SK-N-SH (cell line): ENCODE results near the gene AKR1C3. TPM values are rescaled to one million over a fixed set of nuclear protein-coding genes. Genes with fewer than 3 reads are reported as not detected.

Experiments used
- CTCF ChIA-PET: fragments of 300-600, 350-600 bp; formaldehyde crosslinking; extraction: SDS; loops from one replicate; lab custom pipeline; 2021; lab: Yijun Ruan, JAX
- POLR2A ChIA-PET: fragments of 350-600 bp; sonication (Branson Sonifier 250); formaldehyde crosslinking; extraction: SDS; loops from one replicate; lab custom pipeline; 2020; ENCODE audit warnings: antibody characterized with exemption, inconsistent platforms; lab: Yijun Ruan, JAX
- DNase-seq: peaks from one replicate; pipeline ENCODE4 v3.0.0; 2012
- H2AFZ ChIP-seq: fragments of 200-600 bp; sonication (generic); 2 replicates; pipeline ENCODE4 v1.8.1; 2016; ENCODE audit warnings: antibody characterized with exemption, mild to moderate bottlenecking, low read depth
- H3F3A ChIP-seq: fragments of 200-600 bp; sonication (generic); replicated peaks from 2 replicates; pipeline ENCODE3; 2016; ENCODE audit warnings: antibody characterized with exemption, mild to moderate bottlenecking; ENCODE audit not compliant: insufficient read depth
- H3K27ac ChIP-seq, 2 experiments: fragments of 200-500 bp in 1 of 2; fragments of 200-600 bp in 1 of 2; sonication (Bioruptor generic) in 1 of 2; sonication (generic), shearing (Covaris generic) in 1 of 2; 2 replicates each; pipeline versions ENCODE4 v1.5.1 to v1.6.1; 2014 to 2016; ENCODE audit warnings: low read depth in 2 of 2, inconsistent platforms in 1 of 2, low read length in 1 of 2, mild to moderate bottlenecking in 1 of 2, mixed read lengths in 1 of 2
- H3K27me3 ChIP-seq: fragments of 200-600 bp; sonication (generic), shearing (Covaris generic); 2 replicates; pipeline ENCODE4 v1.6.1; 2016; ENCODE audit warnings: mixed run types; ENCODE audit not compliant: insufficient read depth
- H3K36me3 ChIP-seq, 2 experiments: fragments of 200-500 bp in 1 of 2; fragments of 200-600 bp in 1 of 2; sonication (Bioruptor generic) in 1 of 2; sonication (generic) in 1 of 2; replicated peaks in 1 of 2; 2 replicates each; pipeline versions ENCODE3 to v1.5.1; 2014 to 2016; ENCODE audit warnings: low read length in 1 of 2, mild to moderate bottlenecking in 1 of 2; ENCODE audit not compliant: insufficient read depth in 2 of 2, control insufficient read depth in 1 of 2
- H3K4me1 ChIP-seq, 2 experiments: fragments of 200-500 bp in 1 of 2; fragments of 200-600 bp in 1 of 2; sonication (Bioruptor generic) in 1 of 2; sonication (generic), shearing (Covaris generic) in 1 of 2; 2 replicates each; pipeline versions ENCODE4 v1.5.1 to v1.6.1; 2014 to 2016; ENCODE audit warnings: low read depth in 1 of 2, low read length in 1 of 2, mixed run types in 1 of 2; ENCODE audit not compliant: insufficient read depth in 2 of 2, control insufficient read depth in 1 of 2
- H3K4me2 ChIP-seq: fragments of 200-600 bp; sonication (generic), shearing (Covaris generic); 2 replicates; pipeline ENCODE4 v1.6.1; 2017; ENCODE audit warnings: mixed run types
- H3K4me3 ChIP-seq, 2 experiments: fragments of 200-500 bp in 1 of 2; fragments of 200-600 bp in 1 of 2; sonication (Bioruptor generic) in 1 of 2; sonication (generic), shearing (Covaris generic) in 1 of 2; 2 replicates each; pipeline versions ENCODE4 v1.5.1 to v1.8.1; 2014 to 2016; ENCODE audit warnings: low read depth in 2 of 2, inconsistent platforms in 1 of 2, low read length in 1 of 2, mild to moderate bottlenecking in 1 of 2, mixed read lengths in 1 of 2, moderate library complexity in 1 of 2
- H3K79me2 ChIP-seq: fragments of 200-600 bp; sonication (generic); 2 replicates; pipeline ENCODE4 v1.8.1; 2017; ENCODE audit warnings: mild to moderate bottlenecking; ENCODE audit not compliant: insufficient read depth
- H3K9ac ChIP-seq: fragments of 200-600 bp; sonication (generic); 2 replicates; pipeline ENCODE4 v1.6.1; 2017; ENCODE audit warnings: mixed run types
- H3K9me2 ChIP-seq: fragments of 200-600 bp; sonication (generic); 2 replicates; pipeline ENCODE4 v1.6.1; 2017; ENCODE audit warnings: mixed run types
- H3K9me3 ChIP-seq: fragments of 200-600 bp; sonication (generic); 2 replicates; pipeline ENCODE4 v1.6.1; 2017; ENCODE audit warnings: mixed run types, mild to moderate bottlenecking, moderate library complexity
- H4K20me1 ChIP-seq: fragments of 200-600 bp; sonication (generic); 2 replicates; pipeline ENCODE4 v1.6.1; 2017; ENCODE audit warnings: mild to moderate bottlenecking, mixed run types; ENCODE audit not compliant: insufficient read depth
- EZH2phosphoT487 ChIP-seq: fragments of 200-600 bp; sonication (generic); IDR thresholded peaks from 2 replicates; pipeline ENCODE4 v1.6.1; 2017; ENCODE audit warnings: low read depth, mixed run types, mild to moderate bottlenecking, antibody characterized with exemption, moderate library complexity, borderline replicate concordance
- FOSL2 ChIP-seq: IDR thresholded peaks from 2 replicates; pipeline ENCODE4 v1.4.0; 2012; ENCODE audit warnings: low read depth, mild to moderate bottlenecking, moderate library complexity, borderline replicate concordance
- FOXM1 ChIP-seq: IDR thresholded peaks from 2 replicates; pipeline ENCODE4 v1.4.0; 2012; ENCODE audit warnings: low read depth, mild to moderate bottlenecking
- JUND ChIP-seq: IDR thresholded peaks from 2 replicates; pipeline ENCODE4 v1.4.0; 2012
- NRF1 ChIP-seq: IDR thresholded peaks from 2 replicates; pipeline ENCODE4 v1.6.1; 2012; ENCODE audit warnings: low read depth, mild to moderate bottlenecking, low read length
- POLR2AphosphoS5 ChIP-seq: IDR thresholded peaks from 2 replicates; pipeline ENCODE4 v1.6.1; 2012; ENCODE audit warnings: low read depth, low read length
- SMC3 ChIP-seq: IDR thresholded peaks from 2 replicates; pipeline ENCODE4 v1.6.1; 2012; ENCODE audit warnings: low read depth, low read length, improper control_type of control experiment
- TAF1 ChIP-seq: IDR thresholded peaks from 2 replicates; pipeline ENCODE4 v1.6.1; 2012; ENCODE audit warnings: low read depth, mild to moderate bottlenecking, low read length, moderate library complexity, borderline replicate concordance
- TCF12 ChIP-seq: IDR thresholded peaks from 2 replicates; pipeline ENCODE4 v1.4.0; 2012
- TEAD4 ChIP-seq: IDR thresholded peaks from 2 replicates; pipeline ENCODE4 v1.4.0; 2012; ENCODE audit warnings: mild to moderate bottlenecking, borderline replicate concordance; ENCODE audit not compliant: insufficient read depth
- USF1 ChIP-seq: IDR thresholded peaks from 2 replicates; pipeline ENCODE4 v1.4.0; 2012; ENCODE audit warnings: low read depth, borderline replicate concordance
- USF2 ChIP-seq: fragments of 150-350 bp; IDR thresholded peaks from 2 replicates; pipeline ENCODE4 v1.6.1; 2017; ENCODE audit warnings: antibody characterized with exemption, low read length, low read depth, borderline replicate concordance
- WGBS: methylation state at CpG from one replicate; pipeline ENCODE4 v1.1.6; 2017; ENCODE audit warnings: low lambda C conversion rate; 5-methylcytosine and 5-hydroxymethylcytosine counted together
- polyA plus RNA-seq, 3 experiments: library from polyadenylated mRNA; depleted of rRNA; stranded (reverse); fragments of >200 nt; gene quantifications; 2 replicates each; pipeline ENCODE4 v1.2.3, GENCODE V29; 2012
- small RNA-seq, 7 experiments: library from RNA; depleted of rRNA; stranded (forward); fragments of <200 nt; gene quantifications; one replicate each; pipeline ENCODE3, GENCODE V24; 2012
- TF ChIP-seq, protein P1 (sequence below): IDR thresholded peaks from 2 replicates; pipeline ENCODE4 v1.4.0; 2012; ENCODE audit warnings: low read depth

Gene AKR1C3
- polyA plus RNA-seq, 1 of the 3 experiments (the other 2 are of a cell fraction) = 0.28 TPM

GRCh38 chr10:5155951-5156350 is 61.7 kb downstream of the AKR1C3 start:
- H3K4me3 ChIP-seq = no peak overlapping the region
- POLR2A ChIA-PET = no interaction called here
- H3K36me3 ChIP-seq = no peaks in the 10 kb centered on the region
- H3K9me2 ChIP-seq = no peaks in the 10 kb centered on the region
- no peak overlapping the region for H3K4me2 ChIP-seq
- no peaks in the 10 kb centered on the region for H3F3A ChIP-seq
- H2AFZ ChIP-seq = no peak overlapping the region
- 16% methylated on average over 1 of the region's 1 CpG for WGBS
- no peaks in the 10 kb centered on the region for H3K79me2 ChIP-seq
- H3K27me3 ChIP-seq = no peaks in the 10 kb centered on the region
- no peak for DNase-seq
- TF ChIP-seq TAF1 (no peak), TCF12 (no peak), JUND (no peak), POLR2AphosphoS5 (no peak), USF1 (no peak), USF2 (no peak), TEAD4 (no peak), SMC3 (no peak), NRF1 (no peak), FOSL2 (no peak), EZH2phosphoT487 (no peak), FOXM1 (no peak)
- TF ChIP-seq, protein P1, sequence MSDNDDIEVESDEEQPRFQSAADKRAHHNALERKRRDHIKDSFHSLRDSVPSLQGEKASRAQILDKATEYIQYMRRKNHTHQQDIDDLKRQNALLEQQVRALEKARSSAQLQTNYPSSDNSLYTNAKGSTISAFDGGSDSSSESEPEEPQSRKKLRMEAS = no peak
- no peak overlapping the region for H3K27ac ChIP-seq
- CTCF ChIA-PET = no interaction called here
- no peaks in the 10 kb centered on the region for H4K20me1 ChIP-seq
- H3K9ac ChIP-seq = no peak overlapping the region
- no peaks in the 10 kb centered on the region for H3K4me1 ChIP-seq
- H3K9me3 ChIP-seq = no peaks in the 10 kb centered on the region

Small RNAs within 50 kb of the gene (small RNA-seq; reads per million reads assigned to genes)
- 0 reads per million in 7 experiments for gene RF00096

Other genes starting within 250 kb of the AKR1C3 start
- gene AKR1C1, start 131.0 kb upstream of the AKR1C3 start, polyA plus RNA-seq (2012; rRNA removed) = 1.2 and 1.3 TPM in 2 replicates
- gene AKR1C2, start 90.6 kb upstream of the AKR1C3 start, polyA plus RNA-seq (2012; rRNA removed) = not detected in 2 replicates
- gene AKR1C8, start 90.7 kb downstream of the AKR1C3 start, polyA plus RNA-seq (2012; rRNA removed) = not detected in 2 replicates
- gene AKR1C4, start 102.4 kb downstream of the AKR1C3 start, polyA plus RNA-seq (2012; rRNA removed) = not detected in 2 replicates